Natural killer cell (primary cell): ENCODE data around the gene SLC26A8. TPM values are rescaled to one million over a fixed set of nuclear protein-coding genes. Genes with fewer than 3 reads are reported as not detected.
"Not testable (repeated sequence)": the region's sequence is repeated elsewhere in the genome, so short reads cannot be mapped to it uniquely, and the experiment has no call there.

Experiments used
- ATAC-seq, 3 donors: fragments of 150-1000 bp in 2 of 3; fragments of 200-7000 bp in 1 of 3; cut with Tn5 transposase; 1 replicate in 1 of 3; 2 replicates in 2 of 3; pipeline ENCODE4 v1.10.0; 2021; ENCODE audit warnings: mild to moderate bottlenecking in 2 of 3, moderate library complexity in 2 of 3
- DNase-seq, 2 donors: peaks; one replicate each; pipeline versions ENCODE4 v3.0.0 to v3.0.0-alpha.2; 2013 to 2021; ENCODE audit warnings: mixed read lengths in 1 of 2
- H3K27ac ChIP-seq: one replicate; pipeline ENCODE4 v1.5.1; 2013; ENCODE audit warnings: mild to moderate bottlenecking, low read length
- H3K27me3 ChIP-seq: one replicate; pipeline ENCODE4 v1.6.1; 2013; ENCODE audit warnings: low read length; ENCODE audit not compliant: control insufficient read depth, insufficient read depth
- H3K36me3 ChIP-seq: one replicate; pipeline ENCODE4 v1.6.1; 2013; ENCODE audit warnings: low read length; ENCODE audit not compliant: control insufficient read depth, insufficient read depth
- H3K4me1 ChIP-seq: one replicate; pipeline ENCODE4 v1.6.1; 2013; ENCODE audit warnings: low read length; ENCODE audit not compliant: control insufficient read depth, insufficient read depth
- H3K4me3 ChIP-seq: one replicate; pipeline ENCODE4 v1.5.1; 2013; ENCODE audit warnings: low read length
- H3K9me3 ChIP-seq: one replicate; pipeline ENCODE4 v1.6.1; 2013; ENCODE audit warnings: low read length; ENCODE audit not compliant: control insufficient read depth, insufficient read depth
- H3K27ac Mint-ChIP-seq, 2 donors: one replicate each; pipeline ENCODE4 v1.8.0; 2022; ENCODE audit warnings: mild to moderate bottlenecking in 2 of 2, mixed read lengths in 2 of 2, moderate library complexity in 1 of 2
- H3K27me3 Mint-ChIP-seq, 2 donors: one replicate each; pipeline ENCODE4 v1.8.0; 2022; ENCODE audit warnings: low read depth in 2 of 2, mixed read lengths in 2 of 2
- H3K36me3 Mint-ChIP-seq: one replicate; pipeline ENCODE4 v1.8.0; 2022; ENCODE audit warnings: mixed read lengths
- H3K4me1 Mint-ChIP-seq, 2 donors: one replicate each; pipeline ENCODE4 v1.8.0; 2022; ENCODE audit warnings: mixed read lengths in 2 of 2
- H3K4me3 Mint-ChIP-seq: one replicate; pipeline ENCODE4 v1.8.0; 2022; ENCODE audit warnings: mild to moderate bottlenecking, moderate library complexity, mixed read lengths
- H3K9me3 Mint-ChIP-seq, 2 donors: one replicate each; pipeline ENCODE4 v1.8.0; 2022; ENCODE audit warnings: mixed read lengths in 2 of 2
- WGBS: methylation state at CpG from one replicate; pipeline ENCODE4 v1.1.7; 2013; ENCODE audit warnings: missing lambda C conversion rate; ENCODE audit not compliant: insufficient coverage; 5-methylcytosine and 5-hydroxymethylcytosine counted together
- intact Hi-C: fragments of 100-400 bp; cut with micrococcal nuclease; formaldehyde crosslinking; loops from one replicate; pipeline ENCODE4 v1.14.2; 2022
- total RNA-seq, 4 donors: library from RNA; stranded (reverse); fragments of 120-200 nt in 1 of 4; gene quantifications; one replicate each; pipeline versions ENCODE4 v1.2.3 to v1.2.4, GENCODE V29; 2013 to 2022
- TF ChIP-seq, protein P1 (sequence below): fragments of 200-600 bp; IDR thresholded peaks from one replicate; pipeline ENCODE4 v1.8.0; 2022; ENCODE audit warnings: antibody characterized with exemption

Gene SLC26A8
- total RNA-seq, 3 donors from 2014 or later (not counting 1 experiment from before 2014, with no cell fraction given): 0.93 TPM; not detected in 2

DNA sequence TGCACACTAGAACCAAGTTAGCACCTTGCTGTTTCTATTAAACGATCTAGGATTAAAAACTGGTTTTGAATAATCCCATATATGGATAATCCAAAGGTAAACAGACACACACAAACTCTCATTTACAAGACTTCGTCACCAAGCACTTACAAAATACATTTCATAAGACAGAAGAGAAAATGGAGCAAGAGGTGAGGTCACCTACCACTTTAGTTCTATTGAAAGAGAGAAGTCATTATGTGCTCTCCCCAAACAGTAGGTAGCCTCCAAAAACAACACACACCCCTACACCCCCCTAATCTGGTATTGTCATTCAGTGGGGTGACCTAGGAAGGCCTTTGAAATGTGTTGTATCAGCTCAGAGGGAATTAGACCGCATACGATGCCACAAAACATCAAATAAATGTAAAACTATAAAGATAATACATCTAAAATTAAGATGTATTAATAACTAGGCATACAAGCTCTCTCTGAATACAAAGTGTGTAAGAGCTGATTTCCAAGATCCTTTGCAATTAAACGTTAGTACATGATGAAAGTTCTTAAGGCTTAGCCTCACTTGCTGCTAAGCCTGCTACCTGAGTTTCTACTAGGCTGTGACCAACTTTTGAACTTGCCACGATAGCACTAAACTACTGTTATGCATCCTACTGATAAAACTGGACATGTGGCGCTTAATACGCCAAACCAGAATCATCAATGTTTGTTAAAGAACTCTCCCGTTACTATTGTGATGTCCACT is 105.2 kb downstream of the SLC26A8 start:
- intact Hi-C loops: no loop called here
- no peaks in the 10 kb centered on the region for H3K27me3 ChIP-seq
- Mint-ChIP-seq H3K9me3 (no peaks in the 10 kb centered on the region), H3K4me3 (peak overlapping the region; percentile 94), H3K27ac (peak overlapping the region; percentile 82), H3K36me3 (no peaks in the 10 kb centered on the region), H3K27me3 (no peaks in the 10 kb centered on the region), H3K4me1 (peaks cover 44% of the 10 kb centered on the region in 2 donors)
- H3K4me3 ChIP-seq: peak overlapping the region; percentile 49
- TF ChIP-seq, protein P1, sequence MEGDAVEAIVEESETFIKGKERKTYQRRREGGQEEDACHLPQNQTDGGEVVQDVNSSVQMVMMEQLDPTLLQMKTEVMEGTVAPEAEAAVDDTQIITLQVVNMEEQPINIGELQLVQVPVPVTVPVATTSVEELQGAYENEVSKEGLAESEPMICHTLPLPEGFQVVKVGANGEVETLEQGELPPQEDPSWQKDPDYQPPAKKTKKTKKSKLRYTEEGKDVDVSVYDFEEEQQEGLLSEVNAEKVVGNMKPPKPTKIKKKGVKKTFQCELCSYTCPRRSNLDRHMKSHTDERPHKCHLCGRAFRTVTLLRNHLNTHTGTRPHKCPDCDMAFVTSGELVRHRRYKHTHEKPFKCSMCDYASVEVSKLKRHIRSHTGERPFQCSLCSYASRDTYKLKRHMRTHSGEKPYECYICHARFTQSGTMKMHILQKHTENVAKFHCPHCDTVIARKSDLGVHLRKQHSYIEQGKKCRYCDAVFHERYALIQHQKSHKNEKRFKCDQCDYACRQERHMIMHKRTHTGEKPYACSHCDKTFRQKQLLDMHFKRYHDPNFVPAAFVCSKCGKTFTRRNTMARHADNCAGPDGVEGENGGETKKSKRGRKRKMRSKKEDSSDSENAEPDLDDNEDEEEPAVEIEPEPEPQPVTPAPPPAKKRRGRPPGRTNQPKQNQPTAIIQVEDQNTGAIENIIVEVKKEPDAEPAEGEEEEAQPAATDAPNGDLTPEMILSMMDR: no peak
- 22% methylated on average over 6 of the region's 9 CpGs for whole genome bisulfite sequencing
- no peaks in the 10 kb centered on the region for H3K36me3 ChIP-seq
- H3K4me1 ChIP-seq: peaks cover 10% of the 10 kb centered on the region
- ATAC-seq (peak; percentile 1 to 36 (median 8)), DNase-seq (peak in 1 of 2 donors; percentile 34)
- H3K9me3 ChIP-seq: no peaks in the 10 kb centered on the region
- H3K27ac ChIP-seq: peak overlapping the region; percentile 32

GRCh38 chr6:35916893-35917292 is 107.5 kb downstream of the SLC26A8 start:
- H3K27ac ChIP-seq, H3K9me3 ChIP-seq, H3K4me3 Mint-ChIP-seq, H3K27ac Mint-ChIP-seq, ATAC-seq, H3K27me3 ChIP-seq, H3K36me3 ChIP-seq, H3K9me3 Mint-ChIP-seq, H3K36me3 Mint-ChIP-seq, H3K27me3 Mint-ChIP-seq, intact Hi-C loops, DNase-seq, H3K4me3 ChIP-seq: not testable (repeated sequence)
- WGBS: 92% methylated on average over 6 of the region's 6 CpGs
- peaks cover 10% of the 10 kb centered on the region for H3K4me1 ChIP-seq
- H3K4me1 Mint-ChIP-seq: peaks cover 39% of the 10 kb centered on the region in 2 donors

- no peaks in the 10 kb centered on the region for H3K27me3 ChIP-seq
- H3K36me3 Mint-ChIP-seq: no peaks in the 10 kb centered on the region
- TF ChIP-seq, protein P1: no peak
- no peak overlapping the region for H3K27ac Mint-ChIP-seq
- H3K4me3 Mint-ChIP-seq: no peak overlapping the region
- no peak overlapping the region for H3K4me3 ChIP-seq
- WGBS: 100% methylated on average over 2 of the region's 3 CpGs
- intact Hi-C loops: no loop called here
- H3K4me1 Mint-ChIP-seq: peaks cover 33 to 36% of the 10 kb centered on the region in 2 donors
- ATAC-seq (no peak), DNase-seq (no peak)
- H3K9me3 ChIP-seq: no peaks in the 10 kb centered on the region
- H3K27ac ChIP-seq: no peak overlapping the region
- peaks cover 5% of the 10 kb centered on the region for H3K36me3 ChIP-seq
- H3K27me3 Mint-ChIP-seq: no peaks in the 10 kb centered on the region
- H3K9me3 Mint-ChIP-seq: no peaks in the 10 kb centered on the region
- peaks cover 8% of the 10 kb centered on the region for H3K4me1 ChIP-seq
Measured at GRCh38 chr6:35916056-35916455, 108.4 kb downstream of the SLC26A8 start.

DNA sequence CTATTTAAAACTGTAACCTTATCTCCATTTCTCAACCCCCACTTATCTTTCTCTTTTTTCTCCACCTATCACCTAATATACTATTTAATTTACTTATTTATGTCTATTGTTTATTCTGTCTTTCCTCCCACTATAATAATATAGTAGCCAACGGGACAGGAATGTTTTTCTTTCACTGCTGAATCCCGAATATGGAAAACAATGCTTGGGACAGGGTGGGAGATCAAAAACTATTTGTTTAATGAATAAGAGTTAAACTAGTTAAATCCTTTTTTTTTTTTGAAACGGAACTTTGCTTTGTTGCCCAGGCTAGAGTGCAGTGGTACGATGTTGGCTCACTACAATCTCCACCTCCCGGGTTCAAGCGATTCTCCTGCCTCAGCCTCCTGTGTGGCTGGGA is 109.9 kb downstream of the SLC26A8 start:
- TF ChIP-seq, protein P1: no peak
- Mint-ChIP-seq H3K4me3 (no peak overlapping the region), H3K27me3 (no peaks in the 10 kb centered on the region), H3K9me3 (no peaks in the 10 kb centered on the region), H3K4me1 (peaks cover 30 to 32% of the 10 kb centered on the region in 2 donors), H3K36me3 (peaks cover 5% of the 10 kb centered on the region), H3K27ac (no peak overlapping the region)
- H3K4me3 ChIP-seq: no peak overlapping the region
- WGBS: 97% methylated on average over 4 of the region's 6 CpGs
- H3K27ac ChIP-seq: no peak overlapping the region
- H3K36me3 ChIP-seq: peaks cover 8% of the 10 kb centered on the region
- ATAC-seq (no peak), DNase-seq (no peak)
- peaks cover 2% of the 10 kb centered on the region for H3K9me3 ChIP-seq
- H3K4me1 ChIP-seq: no peaks in the 10 kb centered on the region
- no peaks in the 10 kb centered on the region for H3K27me3 ChIP-seq
- intact Hi-C loops: no loop called here
